Stimulated activated naive CD8-positive, alpha-beta T cell treated with anti-CD3 and anti-CD28 coated beads, Interleukin-15, amount 100 ng/mL, for 72 hours (primary cell): Measurements from ENCODE around the gene CCDC141.
A peak's percentile ranks its signal among the peaks of the same experiment; 100 is the strongest.
"Not testable (repeated sequence)": the region's sequence is repeated elsewhere in the genome, so short reads cannot be mapped to it uniquely, and the experiment has no call there.

Experiments
- ATAC-seq: fragments of 150-1000 bp; cut with Tn5 transposase; 2 replicates; pipeline ENCODE4 v1.10.0; 2021; ENCODE audit warnings: mild to moderate bottlenecking, moderate library complexity
- DNase-seq, 2 donors: peaks; one replicate each; pipeline ENCODE4 v3.0.0; 2021 to 2022
- H3K27ac Mint-ChIP-seq, 2 donors: one replicate each; pipeline ENCODE4 v1.8.0; 2022; ENCODE audit warnings: mild to moderate bottlenecking in 2 of 2, mixed read lengths in 2 of 2, moderate library complexity in 2 of 2
- H3K27me3 Mint-ChIP-seq: one replicate; pipeline ENCODE4 v1.8.0; 2022; ENCODE audit warnings: mixed read lengths
- H3K4me1 Mint-ChIP-seq: one replicate; pipeline ENCODE4 v1.8.0; 2022; ENCODE audit warnings: mild to moderate bottlenecking, mixed read lengths
- H3K4me3 Mint-ChIP-seq, 2 donors: one replicate each; pipeline ENCODE4 v1.8.0; 2022; ENCODE audit warnings: mild to moderate bottlenecking in 2 of 2, mixed read lengths in 2 of 2, moderate library complexity in 1 of 2
- H3K9me3 Mint-ChIP-seq, 2 donors: one replicate each; pipeline ENCODE4 v1.8.0; 2022; ENCODE audit warnings: mixed read lengths in 2 of 2

The CCDC141 gene, protein sequence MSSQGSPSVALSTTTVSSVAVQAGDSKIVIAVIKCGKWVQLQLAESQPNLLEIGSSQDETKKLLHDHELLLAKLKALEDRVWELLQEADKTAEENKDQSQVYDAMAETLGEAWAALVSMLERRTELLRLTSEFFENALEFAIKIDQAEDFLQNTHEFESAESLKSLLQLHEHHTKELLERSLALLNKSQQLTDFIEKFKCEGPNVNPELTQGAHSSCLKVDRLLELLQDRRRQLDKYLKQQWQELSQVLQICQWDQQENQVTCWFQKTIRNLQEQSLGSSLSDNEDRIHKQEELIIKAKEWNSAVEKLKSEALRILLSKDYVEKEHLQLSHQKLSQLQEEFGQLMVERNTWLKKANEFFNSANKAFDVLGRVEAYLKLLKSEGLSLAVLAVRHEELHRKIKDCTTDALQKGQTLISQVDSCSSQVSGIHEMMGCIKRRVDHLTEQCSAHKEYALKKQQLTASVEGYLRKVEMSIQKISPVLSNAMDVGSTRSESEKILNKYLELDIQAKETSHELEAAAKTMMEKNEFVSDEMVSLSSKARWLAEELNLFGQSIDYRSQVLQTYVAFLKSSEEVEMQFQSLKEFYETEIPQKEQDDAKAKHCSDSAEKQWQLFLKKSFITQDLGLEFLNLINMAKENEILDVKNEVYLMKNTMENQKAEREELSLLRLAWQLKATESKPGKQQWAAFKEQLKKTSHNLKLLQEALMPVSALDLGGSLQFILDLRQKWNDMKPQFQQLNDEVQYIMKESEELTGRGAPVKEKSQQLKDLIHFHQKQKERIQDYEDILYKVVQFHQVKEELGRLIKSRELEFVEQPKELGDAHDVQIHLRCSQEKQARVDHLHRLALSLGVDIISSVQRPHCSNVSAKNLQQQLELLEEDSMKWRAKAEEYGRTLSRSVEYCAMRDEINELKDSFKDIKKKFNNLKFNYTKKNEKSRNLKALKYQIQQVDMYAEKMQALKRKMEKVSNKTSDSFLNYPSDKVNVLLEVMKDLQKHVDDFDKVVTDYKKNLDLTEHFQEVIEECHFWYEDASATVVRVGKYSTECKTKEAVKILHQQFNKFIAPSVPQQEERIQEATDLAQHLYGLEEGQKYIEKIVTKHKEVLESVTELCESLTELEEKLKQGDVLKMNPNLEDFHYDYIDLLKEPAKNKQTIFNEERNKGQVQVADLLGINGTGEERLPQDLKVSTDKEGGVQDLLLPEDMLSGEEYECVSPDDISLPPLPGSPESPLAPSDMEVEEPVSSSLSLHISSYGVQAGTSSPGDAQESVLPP (N-terminal part only)

DNA sequence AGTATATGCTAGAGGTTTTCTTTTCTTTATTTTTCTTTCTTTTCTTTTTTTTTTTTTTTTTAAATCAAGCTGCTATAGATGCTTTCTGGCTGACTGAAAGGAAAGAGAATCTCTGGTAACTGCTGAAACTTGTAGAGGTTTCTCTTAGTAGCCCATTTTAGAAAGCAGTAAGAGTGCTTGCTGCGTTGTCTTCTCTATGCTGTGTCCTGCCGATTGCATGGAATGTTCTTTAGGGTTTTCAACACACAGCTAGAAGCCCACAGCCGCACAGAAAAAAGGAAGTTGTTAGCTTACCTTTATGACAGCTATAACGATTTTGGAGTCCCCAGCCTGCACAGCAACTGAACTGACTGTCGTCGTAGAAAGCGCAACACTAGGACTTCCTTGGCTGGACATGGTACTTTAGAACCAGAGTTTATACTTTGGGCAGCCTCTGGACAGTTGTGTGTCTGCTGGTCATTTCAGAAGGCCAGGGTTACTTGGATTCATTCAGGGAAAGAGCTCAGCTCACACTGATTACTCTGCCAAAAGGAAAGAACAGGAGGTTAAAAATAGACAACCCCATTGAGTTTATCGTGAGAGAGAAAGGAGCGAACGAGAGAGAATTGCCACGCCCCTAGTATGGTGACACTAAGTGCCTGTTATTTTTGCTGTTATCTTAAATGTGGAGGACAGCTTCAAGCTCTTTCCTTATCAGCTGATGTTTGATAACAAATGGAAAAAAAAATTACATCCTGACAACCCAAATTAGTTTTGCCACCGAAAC, at the start of gene CCDC141:
Gene CCDC141 (minus strand): TSS at position 592 of the 766 bp plus-strand sequence. CDS start 196 bp downstream, at position 396.
- H3K4me3 Mint-ChIP-seq, result peak within 1 kb of the TSS; percentile 83 to 96
- H3K4me1 Mint-ChIP-seq, result peaks cover 41% of the 10 kb centered on the region
- peaks cover 0 to under 1% of the 10 kb centered on the region in 2 donors for H3K9me3 Mint-ChIP-seq
- ATAC-seq (peak; percentile 77), DNase-seq (peak; percentile 16 to 35)
- H3K27me3 Mint-ChIP-seq, result no peaks in the 10 kb centered on the region
- peak within 1 kb of the TSS; percentile 87 to 95 for H3K27ac Mint-ChIP-seq

DNA sequence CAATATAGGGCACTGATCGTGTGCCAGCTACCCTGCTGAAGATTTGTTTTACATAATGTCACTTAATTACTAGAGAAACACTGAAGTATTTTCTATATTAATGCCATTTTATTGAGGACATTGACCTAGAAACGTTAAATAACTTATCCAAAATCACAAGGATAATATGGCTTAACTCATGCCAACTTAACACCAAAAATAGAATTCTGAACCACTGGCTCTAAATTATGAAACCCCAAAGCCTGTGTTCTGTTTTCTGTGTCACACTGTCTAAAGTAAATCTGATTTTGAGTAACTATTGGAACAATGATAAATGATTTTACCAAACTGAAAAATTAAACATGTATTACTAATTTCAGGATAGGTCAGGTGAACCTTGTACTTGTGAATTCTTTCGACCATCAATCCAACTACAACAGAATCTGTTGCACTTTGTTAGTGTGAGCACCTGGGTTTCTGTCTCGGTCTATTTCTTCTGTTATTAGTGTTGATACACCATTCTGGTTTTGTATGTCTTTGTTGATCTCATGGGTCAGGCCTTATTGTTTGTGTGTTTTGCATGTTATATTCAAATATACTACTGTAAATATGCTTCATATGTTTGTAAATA, 48.2 kb upstream of the CCDC141 start:
- ATAC-seq (no peak), DNase-seq (no peak)
- Mint-ChIP-seq H3K4me1 (peaks cover 22% of the 10 kb centered on the region), H3K4me3 (no peak overlapping the region), H3K27me3 (no peaks in the 10 kb centered on the region), H3K27ac (no peak overlapping the region), H3K9me3 (peaks cover 4 to 6% of the 10 kb centered on the region in 2 donors)

DNA sequence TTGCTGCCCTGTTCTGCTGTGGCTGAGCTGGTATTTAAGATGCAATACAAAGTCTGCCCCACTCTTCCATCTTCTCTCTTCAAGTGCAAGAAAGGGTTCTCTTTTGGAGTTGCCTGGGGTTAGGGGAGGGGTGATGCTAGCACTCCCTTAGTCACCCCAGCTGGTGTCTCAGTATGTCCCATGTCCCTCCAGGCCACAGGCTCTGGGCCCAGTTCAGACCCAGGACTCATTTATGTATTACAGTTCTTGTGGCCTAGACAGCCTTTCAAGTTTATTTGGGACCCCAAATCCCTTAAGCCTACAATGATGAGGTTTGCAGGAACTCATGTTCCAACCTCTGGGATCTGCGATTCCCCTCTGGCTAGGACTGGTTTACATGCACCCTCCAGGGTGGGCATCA, 47.2 kb upstream of the CCDC141 start:
- DNase-seq (no peak), ATAC-seq (no peak)
- H3K9me3 Mint-ChIP-seq, result peaks cover 4 to 9% of the 10 kb centered on the region in 2 donors
- H3K27me3 Mint-ChIP-seq, result no peaks in the 10 kb centered on the region
- no peak overlapping the region for H3K27ac Mint-ChIP-seq
- H3K4me1 Mint-ChIP-seq, result peaks cover 22% of the 10 kb centered on the region
- H3K4me3 Mint-ChIP-seq, result no peak overlapping the region

DNA sequence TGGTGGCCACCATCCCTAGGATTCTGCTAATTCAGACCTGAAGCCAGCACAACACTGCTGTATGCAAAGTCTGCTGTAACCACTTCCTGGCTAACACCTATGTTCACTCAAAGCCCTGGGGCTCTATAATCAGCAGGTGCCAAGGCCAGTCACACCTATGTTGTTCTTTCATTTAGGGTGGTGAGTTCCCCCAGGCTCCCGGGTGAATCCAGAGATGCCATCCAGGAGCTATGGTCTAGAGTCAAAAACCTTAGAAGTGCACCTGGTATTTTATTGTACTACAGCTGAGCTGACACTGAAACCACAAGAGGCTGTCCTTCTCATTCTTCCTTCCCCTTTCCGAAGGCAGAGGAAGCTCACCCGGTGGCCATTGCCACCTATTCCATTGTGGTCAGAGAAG, 46.2 kb upstream of the CCDC141 start:
- peak; percentile 21 to 24 for DNase-seq
- no peaks in the 10 kb centered on the region for H3K27me3 Mint-ChIP-seq
- peak; percentile 97 for ATAC-seq
- peak overlapping the region in 1 of 2 donors; percentile 11 for H3K4me3 Mint-ChIP-seq
- peaks cover 22% of the 10 kb centered on the region for H3K4me1 Mint-ChIP-seq
- H3K27ac Mint-ChIP-seq, result no peak overlapping the region
- H3K9me3 Mint-ChIP-seq, result peaks cover 4 to 9% of the 10 kb centered on the region in 2 donors

DNA sequence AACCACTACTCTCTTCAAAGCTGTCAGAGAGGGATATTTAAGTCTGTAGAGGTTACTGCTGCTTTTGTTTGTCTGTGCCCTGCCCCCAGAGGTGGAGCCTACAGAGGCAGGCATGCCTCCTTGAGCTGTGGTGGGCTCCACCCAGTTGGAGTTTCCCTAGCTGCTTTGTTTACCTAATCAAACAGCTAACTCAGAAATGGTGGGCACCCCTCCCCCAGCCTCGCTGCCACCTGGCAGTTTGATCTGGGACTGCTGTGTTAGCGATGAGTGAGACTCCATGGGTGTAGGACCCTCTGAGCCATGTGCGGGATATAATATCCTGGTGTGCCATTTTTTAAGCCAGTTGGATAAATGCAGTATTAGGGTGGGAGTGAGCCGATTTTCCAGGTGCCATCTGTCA, 43.0 kb upstream of the CCDC141 start:
- not testable (repeated sequence) for H3K27ac Mint-ChIP-seq, ATAC-seq, H3K27me3 Mint-ChIP-seq, H3K4me3 Mint-ChIP-seq, DNase-seq
- Mint-ChIP-seq H3K4me1 (peaks cover 22% of the 10 kb centered on the region), H3K9me3 (peaks cover 11 to 17% of the 10 kb centered on the region in 2 donors)

DNA sequence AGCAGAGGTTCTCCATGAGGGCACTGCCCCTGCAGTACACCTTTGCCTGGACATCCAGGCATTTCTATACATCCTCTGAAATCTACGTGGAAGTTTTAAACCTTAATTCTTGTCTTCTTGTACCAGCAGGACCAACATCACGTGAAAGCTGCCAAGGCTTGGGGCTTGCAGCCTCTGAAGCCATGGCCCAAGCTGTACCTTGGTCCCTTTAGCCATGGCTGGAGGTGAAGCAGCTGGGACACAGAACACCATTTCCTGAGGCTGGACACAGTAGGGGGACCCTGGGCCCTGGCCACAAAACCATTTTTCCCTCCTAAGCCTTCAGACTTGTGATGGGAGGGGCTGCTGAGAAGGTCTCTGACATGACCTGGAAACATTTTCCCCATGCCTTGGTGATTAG, 32.8 kb upstream of the CCDC141 start:
- DNase-seq (no peak), ATAC-seq (no peak)
- H3K27me3 Mint-ChIP-seq, result no peaks in the 10 kb centered on the region
- H3K27ac Mint-ChIP-seq, result no peak overlapping the region
- H3K4me3 Mint-ChIP-seq, result no peak overlapping the region
- no peaks in the 10 kb centered on the region for H3K4me1 Mint-ChIP-seq
- peaks cover 9 to 21% of the 10 kb centered on the region in 2 donors for H3K9me3 Mint-ChIP-seq

DNA sequence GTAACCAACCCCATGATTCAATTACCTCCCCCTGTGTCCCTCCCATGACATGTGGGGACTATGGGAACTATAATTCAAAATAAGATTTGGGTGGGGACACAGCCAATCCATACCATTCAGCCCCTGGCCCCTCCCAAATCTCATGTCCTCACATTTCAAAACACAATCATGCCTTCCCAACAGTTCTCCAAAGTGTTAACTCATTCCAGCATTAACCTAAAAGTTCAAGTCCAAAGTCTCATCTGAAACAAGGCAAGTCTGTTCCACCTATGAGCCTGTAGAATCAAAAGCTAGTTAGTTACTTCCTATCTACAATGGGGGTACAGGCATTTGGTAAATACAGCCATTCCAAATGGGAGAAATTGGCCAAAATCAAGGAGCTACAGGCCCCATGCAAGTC, 32.0 kb upstream of the CCDC141 start:
- peaks cover 15 to 29% of the 10 kb centered on the region in 2 donors for H3K9me3 Mint-ChIP-seq
- ATAC-seq (no peak), DNase-seq (no peak)
- H3K4me1 Mint-ChIP-seq, result no peaks in the 10 kb centered on the region
- H3K27me3 Mint-ChIP-seq, result no peaks in the 10 kb centered on the region
- no peak overlapping the region for H3K27ac Mint-ChIP-seq
- no peak overlapping the region for H3K4me3 Mint-ChIP-seq

DNA sequence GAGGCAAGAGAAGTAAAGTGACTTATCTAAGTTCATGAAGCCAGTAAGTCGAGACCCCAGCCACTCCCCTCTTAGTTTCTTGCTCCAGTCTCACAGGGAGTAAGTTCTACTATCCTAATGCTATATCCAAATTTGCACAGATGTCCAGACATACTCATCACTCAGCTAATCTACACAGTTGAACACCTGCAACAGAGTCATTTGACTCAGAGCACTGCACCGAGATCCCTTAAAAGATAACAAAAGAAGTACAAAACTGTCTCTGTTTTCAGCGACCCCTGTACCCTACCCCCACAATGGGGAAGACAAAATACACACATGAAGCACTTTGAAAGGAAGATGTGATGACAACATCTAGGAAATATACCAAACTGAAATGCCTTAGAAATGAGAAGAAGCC, 22.6 kb upstream of the CCDC141 start:
- H3K4me3 Mint-ChIP-seq, result no peak overlapping the region
- ATAC-seq, result no peak
- no peaks in the 10 kb centered on the region for H3K27me3 Mint-ChIP-seq
- H3K4me1 Mint-ChIP-seq, result no peaks in the 10 kb centered on the region
- H3K9me3 Mint-ChIP-seq, result peaks cover 17 to 30% of the 10 kb centered on the region in 2 donors
- H3K27ac Mint-ChIP-seq, result no peak overlapping the region
- no peak for DNase-seq

DNA sequence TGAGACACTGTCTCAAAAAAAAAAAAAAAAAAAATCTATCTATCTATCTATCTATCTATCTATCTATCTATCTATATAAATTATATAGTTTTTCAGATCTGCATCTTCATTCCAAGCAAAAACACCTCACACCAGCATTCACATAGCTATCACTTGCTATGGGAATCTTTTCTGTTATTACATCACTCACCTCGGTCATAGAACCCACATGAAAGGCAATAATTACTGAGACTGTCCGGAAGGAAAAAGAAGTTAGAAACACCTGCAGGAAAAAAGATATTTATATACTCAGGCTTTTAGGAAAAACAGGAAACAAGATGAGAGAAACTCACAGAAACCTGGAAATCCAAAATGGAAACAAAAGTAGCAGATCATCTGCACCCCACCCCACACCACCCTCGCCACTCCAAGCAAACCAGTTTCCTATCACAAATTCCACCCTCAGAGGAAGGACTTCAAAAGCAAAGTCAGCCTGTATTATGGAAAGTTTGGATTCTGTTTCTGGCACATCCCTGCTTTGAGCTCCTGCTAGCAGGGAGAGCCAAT, 21.9 kb upstream of the CCDC141 start:
- Mint-ChIP-seq H3K9me3 (peaks cover 11 to 29% of the 10 kb centered on the region in 2 donors), H3K27me3 (no peaks in the 10 kb centered on the region), H3K4me1 (no peaks in the 10 kb centered on the region), H3K27ac (no peak overlapping the region), H3K4me3 (no peak overlapping the region)
- DNase-seq, result no peak
- ATAC-seq, result no peak

DNA sequence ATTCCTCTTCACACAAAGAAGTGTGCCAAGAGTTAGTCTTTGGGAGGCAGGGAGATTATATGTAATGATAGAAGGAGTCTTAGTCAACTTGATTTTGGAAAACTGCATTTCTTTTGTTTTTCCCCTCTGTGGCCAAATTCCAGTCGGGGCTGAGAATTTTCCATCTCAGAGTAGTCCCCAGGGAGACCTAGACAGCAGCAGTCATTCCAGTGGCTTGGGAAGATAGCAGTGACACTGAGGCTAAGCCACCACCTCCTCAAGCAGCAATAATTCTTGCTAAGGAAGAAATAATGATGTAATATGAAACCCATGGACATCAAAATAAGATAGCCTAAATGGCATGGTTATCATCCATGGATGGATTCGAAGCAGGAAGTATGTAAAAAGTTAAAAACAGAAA, 21.0 kb upstream of the CCDC141 start:
- DNase-seq, result no peak
- Mint-ChIP-seq H3K9me3 (peaks cover 7 to 25% of the 10 kb centered on the region in 2 donors), H3K27me3 (no peaks in the 10 kb centered on the region), H3K27ac (peak overlapping the region in 1 of 2 donors; percentile 66), H3K4me1 (no peaks in the 10 kb centered on the region), H3K4me3 (no peak overlapping the region)
- ATAC-seq, result no peak

DNA sequence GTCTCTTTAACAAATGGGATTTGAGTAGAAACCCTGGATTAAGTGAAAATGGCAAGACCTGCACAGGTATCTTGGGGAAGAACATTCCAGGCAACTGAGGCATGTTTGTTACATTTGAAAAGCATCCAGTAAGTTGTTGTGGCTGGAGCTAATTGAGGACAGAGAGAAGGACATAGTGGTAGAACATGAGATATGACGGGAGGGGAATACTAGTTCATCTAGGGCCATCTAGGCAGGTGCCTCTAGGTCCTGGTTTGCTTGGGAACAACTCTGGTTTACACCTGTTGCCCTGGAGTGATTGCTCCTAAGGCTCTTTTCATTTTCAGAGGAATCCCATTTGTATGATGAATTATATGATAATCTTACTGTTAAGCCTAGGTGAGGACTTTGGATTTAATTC, 19.7 kb upstream of the CCDC141 start:
- DNase-seq (no peak), ATAC-seq (no peak)
- H3K27me3 Mint-ChIP-seq, result no peaks in the 10 kb centered on the region
- H3K4me1 Mint-ChIP-seq, result no peaks in the 10 kb centered on the region
- H3K4me3 Mint-ChIP-seq, result no peak overlapping the region
- no peak overlapping the region for H3K27ac Mint-ChIP-seq
- H3K9me3 Mint-ChIP-seq, result peaks cover 11 to 33% of the 10 kb centered on the region in 2 donors

DNA sequence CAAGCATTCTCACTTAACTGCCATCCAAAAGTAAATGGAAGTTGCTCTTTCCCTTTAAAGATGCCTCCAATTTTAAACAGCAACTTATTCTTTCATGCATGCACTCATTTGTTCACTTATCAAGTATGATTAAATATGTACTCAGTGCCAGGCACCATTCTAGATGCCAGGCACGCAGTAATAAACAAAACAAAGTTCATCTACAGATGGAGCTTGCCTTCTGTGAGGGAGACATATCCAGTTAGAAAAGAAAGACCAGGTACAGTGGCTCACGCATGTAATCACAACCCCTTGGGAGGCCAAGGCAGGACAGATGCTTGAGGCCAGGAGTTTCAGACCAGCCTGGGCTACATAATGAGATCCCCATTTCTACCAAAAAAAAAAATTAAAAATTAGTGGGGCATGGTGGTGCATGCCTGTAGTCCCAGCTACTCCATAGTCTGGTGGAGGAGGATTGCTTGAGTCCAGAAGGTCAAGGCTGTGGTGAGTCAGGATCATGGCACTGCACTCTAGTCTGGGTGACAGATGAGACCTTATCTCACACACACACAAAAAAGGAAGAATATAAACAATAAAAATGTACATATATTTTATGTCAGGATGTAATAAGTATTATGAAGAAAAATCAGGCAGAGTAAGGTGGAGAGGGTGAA, 19.2 kb upstream of the CCDC141 start:
- no peaks in the 10 kb centered on the region for H3K4me1 Mint-ChIP-seq
- DNase-seq, result no peak
- no peak for ATAC-seq
- no peak overlapping the region for H3K27ac Mint-ChIP-seq
- no peaks in the 10 kb centered on the region for H3K27me3 Mint-ChIP-seq
- no peak overlapping the region for H3K4me3 Mint-ChIP-seq
- H3K9me3 Mint-ChIP-seq, result peaks cover 11 to 33% of the 10 kb centered on the region in 2 donors

DNA sequence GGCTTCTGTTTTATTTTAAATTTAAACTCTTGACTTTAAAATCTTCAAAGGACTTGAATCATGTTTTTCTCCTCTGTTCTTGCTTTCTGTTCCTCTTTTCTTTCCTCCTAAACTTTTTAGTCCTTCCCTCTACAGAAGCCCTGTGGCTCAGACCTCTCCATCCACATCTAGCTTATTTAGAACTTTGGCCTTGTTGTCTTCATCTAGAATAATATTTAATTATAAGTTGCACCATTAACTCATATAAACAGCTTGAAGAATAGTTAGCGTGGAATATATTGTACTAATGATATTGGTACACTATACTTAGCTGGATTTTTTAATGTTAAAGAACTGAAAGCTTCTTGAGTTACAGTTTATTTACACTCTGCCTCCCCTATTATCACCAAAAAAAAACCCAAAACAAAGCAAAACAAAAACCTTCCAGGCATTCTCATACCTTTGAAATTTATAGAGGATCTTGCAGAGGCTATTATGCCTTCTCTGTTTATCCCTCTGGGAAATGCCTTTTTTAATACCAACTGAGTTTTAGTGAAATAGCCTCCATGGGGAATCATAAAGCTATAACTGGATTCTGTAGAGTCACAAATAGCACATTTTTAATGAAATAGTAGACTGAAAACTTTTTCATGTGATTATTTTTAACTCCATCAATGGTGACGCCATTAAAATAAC, 9.2 kb upstream of the CCDC141 start:
- no peaks in the 10 kb centered on the region for H3K27me3 Mint-ChIP-seq
- DNase-seq (no peak), ATAC-seq (no peak)
- no peaks in the 10 kb centered on the region for H3K4me1 Mint-ChIP-seq
- H3K27ac Mint-ChIP-seq, result no peak overlapping the region
- H3K4me3 Mint-ChIP-seq, result no peak overlapping the region
- H3K9me3 Mint-ChIP-seq, result no peaks in the 10 kb centered on the region
